Right hindlimb (tissue), 1 donor: Measurements from ENCODE around the gene FGF18.

Source experiments
- DNase-seq: peaks from one replicate; pipeline ENCODE4 v3.0.0-alpha.2; 2018

Gene FGF18

DNA sequence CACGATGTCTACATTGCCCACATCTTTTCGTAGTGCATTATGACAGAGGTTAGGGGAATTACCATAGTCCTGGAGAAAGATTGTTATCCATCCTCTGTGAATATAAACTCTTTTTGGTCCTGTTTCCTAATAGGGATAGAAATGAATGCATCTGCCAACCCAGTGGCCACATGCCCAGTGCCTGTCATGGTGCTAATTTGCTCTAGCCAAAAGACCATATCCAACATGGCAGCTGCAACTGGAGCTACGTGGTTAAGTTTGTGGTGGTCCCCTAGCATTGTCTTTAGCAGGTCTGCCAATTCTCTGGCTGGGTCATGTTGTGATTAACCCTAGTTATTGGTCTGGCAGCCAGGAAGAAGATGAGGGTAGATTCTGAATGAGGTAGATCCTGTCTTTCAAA lies 87.5 kb downstream of the FGF18 start:
- DNase-seq = no peak
